H1 (cell line): Measurements from ENCODE around the gene HMGB4. TPM values are rescaled to one million over a fixed set of nuclear protein-coding genes. Genes with fewer than 3 reads are reported as not detected.

Source experiments
- CTCF ChIA-PET: fragments of 300-600 bp; sonication (Branson Sonifier 250); formaldehyde crosslinking; loops from one replicate; lab custom pipeline; 2021; ENCODE audit not compliant: partially characterized antibody; lab: Charles Lee
- POLR2A ChIA-PET: fragments of 300-600 bp; sonication (Branson Sonifier 250); formaldehyde crosslinking; loops from one replicate; lab custom pipeline; 2021; ENCODE audit warnings: inconsistent platforms; ENCODE audit not compliant: partially characterized antibody; lab: Charles Lee
- DNase-seq, 2 experiments: peaks; one replicate each; pipeline versions ENCODE4 v3.0.0 to v3.0.0-alpha.2; 2010 to 2022; ENCODE audit warnings: low spot score in 2 of 2, low read depth in 1 of 2, mixed read lengths in 1 of 2
- FAIRE-seq: peaks from 2 replicates; lab custom pipeline; 2011; peaks lifted over from hg19 to GRCh38; lab: Jason Lieb, UNC
- H2AFZ ChIP-seq: 2 replicates; pipeline ENCODE4 v1.8.1; 2012; ENCODE audit warnings: low read length, inconsistent platforms
- H2AK5ac ChIP-seq: 2 replicates; pipeline ENCODE4 v1.6.1; 2013; ENCODE audit warnings: low read depth, low read length
- H2BK120ac ChIP-seq: replicated peaks from 2 replicates; pipeline ENCODE3; 2013; ENCODE audit warnings: low read depth, low read length, inconsistent platforms
- H2BK12ac ChIP-seq: 2 replicates; pipeline ENCODE4 v1.6.1; 2013; ENCODE audit warnings: low read depth, low read length
- H2BK15ac ChIP-seq: 2 replicates; pipeline ENCODE4 v1.6.1; 2013; ENCODE audit warnings: low read length
- H2BK20ac ChIP-seq: 2 replicates; pipeline ENCODE4 v1.6.1; 2013; ENCODE audit warnings: low read length
- H2BK5ac ChIP-seq: 2 replicates; pipeline ENCODE4 v1.6.1; 2013; ENCODE audit warnings: low read depth, low read length
- H3K14ac ChIP-seq: 2 replicates; pipeline ENCODE4 v1.6.1; 2013; ENCODE audit warnings: inconsistent platforms; ENCODE audit not compliant: insufficient read length
- H3K18ac ChIP-seq: 2 replicates; pipeline ENCODE4 v1.6.1; 2013; ENCODE audit warnings: low read length; ENCODE audit errors: extremely low read depth
- H3K23ac ChIP-seq: 2 replicates; pipeline ENCODE4 v1.6.1; 2013; ENCODE audit warnings: inconsistent platforms; ENCODE audit not compliant: insufficient read length
- H3K23me2 ChIP-seq: 2 replicates; pipeline ENCODE4 v1.6.1; 2013; ENCODE audit warnings: low read depth, low read length
- H3K27ac ChIP-seq: 2 replicates; pipeline ENCODE4 v1.6.1; 2011; ENCODE audit warnings: low read depth, low read length, inconsistent platforms
- H3K27me3 ChIP-seq, 4 experiments: replicated peaks in 1 of 4; 1 replicate in 1 of 4; 2 replicates in 3 of 4; pipeline versions ENCODE4 v1.6.1 to v1.8.1; 2011 to 2013; ENCODE audit warnings: low read length in 3 of 4, mild to moderate bottlenecking in 3 of 4, inconsistent platforms in 2 of 4, mixed read lengths in 2 of 4, moderate library complexity in 1 of 4; ENCODE audit not compliant: control insufficient read depth in 3 of 4, insufficient read depth in 3 of 4; ENCODE audit errors: extremely low read depth in 1 of 4
- H3K36me3 ChIP-seq, 4 experiments: 2 replicates each; pipeline versions ENCODE4 v1.6.1 to v1.8.1; 2011 to 2013; ENCODE audit warnings: mild to moderate bottlenecking in 4 of 4, low read length in 3 of 4, moderate library complexity in 2 of 4, control low read depth in 1 of 4, inconsistent platforms in 1 of 4; ENCODE audit not compliant: insufficient read depth in 4 of 4, control insufficient read depth in 2 of 4
- H3K4ac ChIP-seq: replicated peaks from 2 replicates; pipeline ENCODE3; 2013; ENCODE audit warnings: low read length, low read depth, mixed read lengths, inconsistent platforms; ENCODE audit not compliant: insufficient read length
- H3K4me1 ChIP-seq, 4 experiments: replicated peaks in 1 of 4; 1 replicate in 1 of 4; 2 replicates in 3 of 4; pipeline versions ENCODE4 v1.6.1 to v1.8.1; 2011 to 2013; ENCODE audit warnings: low read length in 3 of 4, inconsistent platforms in 2 of 4, mixed read lengths in 1 of 4; ENCODE audit not compliant: insufficient read depth in 4 of 4, control insufficient read depth in 3 of 4
- H3K4me2 ChIP-seq, 2 experiments: 2 replicates each; pipeline versions ENCODE4 v1.6.1 to v1.8.1; 2011 to 2013; ENCODE audit warnings: low read depth in 2 of 2, low read length in 2 of 2, control low read depth in 1 of 2, inconsistent platforms in 1 of 2, mild to moderate bottlenecking in 1 of 2; ENCODE audit not compliant: insufficient read depth in 1 of 2
- H3K4me3 ChIP-seq, 4 experiments: fragments of 200-600, 300-600 bp in 1 of 4; sonication (generic), shearing (Covaris generic), sonication (Bioruptor Twin) in 1 of 4; 2 replicates each; pipeline versions ENCODE4 v1.5.1 to v1.8.1; 2011 to 2016; ENCODE audit warnings: low read length in 4 of 4, low read depth in 3 of 4, control low read depth in 2 of 4, inconsistent platforms in 2 of 4, mild to moderate bottlenecking in 2 of 4, mixed read lengths in 1 of 4, moderate library complexity in 1 of 4; ENCODE audit not compliant: insufficient read depth in 2 of 4; ENCODE audit errors: extremely low read depth in 1 of 4
- H3K56ac ChIP-seq: replicated peaks from 2 replicates; pipeline ENCODE3; 2013; ENCODE audit warnings: low read depth, mild to moderate bottlenecking, mixed read lengths, low read length, inconsistent platforms; ENCODE audit not compliant: insufficient read length
- H3K79me1 ChIP-seq: 2 replicates; pipeline ENCODE4 v1.6.1; 2013; ENCODE audit warnings: low read depth, low read length, control low read depth
- H3K79me2 ChIP-seq, 2 experiments: 2 replicates each; pipeline versions ENCODE4 v1.6.1 to v1.8.1; 2012 to 2013; ENCODE audit warnings: low read length in 2 of 2, mild to moderate bottlenecking in 2 of 2, inconsistent platforms in 1 of 2; ENCODE audit not compliant: insufficient read depth in 2 of 2, control insufficient read depth in 1 of 2
- H3K9ac ChIP-seq, 4 experiments: replicated peaks in 1 of 4; 1 replicate in 1 of 4; 2 replicates in 3 of 4; pipeline versions ENCODE4 v1.6.1 to v1.8.1; 2011 to 2013; ENCODE audit warnings: low read depth in 3 of 4, low read length in 3 of 4, control low read depth in 2 of 4, mild to moderate bottlenecking in 2 of 4, moderate library complexity in 2 of 4, inconsistent platforms in 1 of 4; ENCODE audit errors: extremely low read depth in 1 of 4
- H3K9me3 ChIP-seq, 2 experiments: 2 replicates each; pipeline versions ENCODE4 v1.6.1 to v1.8.1; 2012 to 2013; ENCODE audit warnings: mild to moderate bottlenecking in 2 of 2, moderate library complexity in 2 of 2, control low read depth in 1 of 2, inconsistent platforms in 1 of 2, low read depth in 1 of 2, low read length in 1 of 2, mixed read lengths in 1 of 2; ENCODE audit not compliant: insufficient read depth in 2 of 2
- H4K20me1 ChIP-seq, 2 experiments: replicated peaks in 1 of 2; 2 replicates each; pipeline versions ENCODE3 to v1.8.1; 2011 to 2013; ENCODE audit warnings: inconsistent platforms in 2 of 2, low read length in 2 of 2, mild to moderate bottlenecking in 1 of 2; ENCODE audit not compliant: insufficient read depth in 2 of 2, control insufficient read depth in 1 of 2
- H4K5ac ChIP-seq: 2 replicates; pipeline ENCODE4 v1.6.1; 2013; ENCODE audit warnings: low read length, low read depth, mixed read lengths, inconsistent platforms; ENCODE audit not compliant: insufficient read length
- H4K8ac ChIP-seq: 2 replicates; pipeline ENCODE4 v1.8.0; 2013; ENCODE audit warnings: mild to moderate bottlenecking, moderate library complexity, low read length, inconsistent platforms; ENCODE audit not compliant: insufficient read depth; ENCODE audit errors: extremely low read depth
- H4K91ac ChIP-seq: replicated peaks from 2 replicates; pipeline ENCODE3; 2013; ENCODE audit warnings: low read length, mixed read lengths, inconsistent platforms; ENCODE audit not compliant: insufficient read length
- BACH1 ChIP-seq: IDR thresholded peaks from 2 replicates; pipeline ENCODE4 v1.6.1; 2012; ENCODE audit warnings: low read length, improper control_type of control experiment
- CBX8 ChIP-seq: fragments of 300-800, 300-1000 bp; sonication (generic); IDR thresholded peaks from 2 replicates; pipeline ENCODE4 v1.7.1; 2016; ENCODE audit warnings: low read depth, low read length, borderline replicate concordance
- CHD1 ChIP-seq: IDR thresholded peaks from 2 replicates; pipeline ENCODE4 v1.6.1; 2012; ENCODE audit warnings: low read depth, low read length, improper control_type of control experiment
- HDAC6 ChIP-seq: IDR thresholded peaks from one replicate; pipeline ENCODE4 v1.7.1; 2012; ENCODE audit warnings: low read depth, mild to moderate bottlenecking, inconsistent platforms, low read length, moderate library complexity
- JUND ChIP-seq: IDR thresholded peaks from 2 replicates; pipeline ENCODE4 v1.6.1; 2011; ENCODE audit warnings: mild to moderate bottlenecking, improper control_type of control experiment, low read length
- KDM1A ChIP-seq: fragments of 200-600, 300-600 bp; sonication (generic); IDR thresholded peaks from 2 replicates; pipeline ENCODE4 v1.7.1; 2016; ENCODE audit warnings: mild to moderate bottlenecking, low read length, borderline replicate concordance
- KDM4A ChIP-seq: IDR thresholded peaks from one replicate; pipeline ENCODE4 v1.7.1; 2012; ENCODE audit warnings: low read depth, mild to moderate bottlenecking, moderate library complexity, low read length, inconsistent platforms; ENCODE audit not compliant: severe bottlenecking
- POLR2A ChIP-seq, 2 experiments: IDR thresholded peaks; 1 replicate in 1 of 2; 2 replicates in 1 of 2; pipeline ENCODE4 v1.6.1; 2011; ENCODE audit warnings: low read depth in 2 of 2, low read length in 2 of 2, mild to moderate bottlenecking in 2 of 2; ENCODE audit errors: control extremely low read depth in 1 of 2
- SIRT6 ChIP-seq: IDR thresholded peaks from one replicate; pipeline ENCODE4 v1.7.1; 2012; ENCODE audit warnings: low read length, inconsistent platforms
- WGBS, 2 experiments: shearing (Covaris generic) in 1 of 2; methylation state at CpG; one replicate each; pipeline versions ENCODE4 v1.1.6 to v1.1.7; 2013 to 2015; ENCODE audit warnings: low lambda C conversion rate in 2 of 2, mixed read lengths in 2 of 2, inconsistent platforms in 1 of 2, low coverage in 1 of 2, missing lambda C conversion rate in 1 of 2; ENCODE audit not compliant: insufficient replicate concordance in 2 of 2, insufficient coverage in 1 of 2, insufficient read length in 1 of 2; ENCODE audit errors: extremely low coverage in 1 of 2, missing lambda C conversion rate in 1 of 2; 5-methylcytosine and 5-hydroxymethylcytosine counted together
- polyA plus RNA-seq, 7 experiments: library from polyadenylated mRNA; depleted of rRNA in 3 of 7; stranded (reverse) in 5 of 7; unstranded in 2 of 7; fragments of >200 nt in 5 of 7; fragments of 200-250 nt in 2 of 7; gene quantifications; 1 replicate in 5 of 7; 2 replicates in 1 of 7; 4 replicates in 1 of 7; pipeline versions ENCODE4 v1.2.1 to v1.2.3, GENCODE V29; 2011 to 2013; ENCODE audit warnings: missing spikeins in 2 of 7, mixed read lengths in 2 of 7
- total RNA-seq: library from RNA; stranded (reverse); fragmentation: NEBNext Ultra II Directional; extraction: Animal tissue kit (Norgen Biotek cat#: 25700); gene quantifications from 2 replicates; pipeline ENCODE4 v1.2.1, GENCODE V29; 2021

HMGB4 gene
- total and polyA plus RNA-seq, 2 of the 8 experiments (the other 6 are each of a cell fraction or from before 2014, with no cell fraction given) = not detected

- Histone ChIP-seq H3K36me3 (no peaks in the 10 kb centered on the region), H2BK20ac (no peak overlapping the region), H3K56ac (no peak overlapping the region), H3K14ac (no peak overlapping the region), H3K79me2 (no peaks in the 10 kb centered on the region), H2BK12ac (no peak overlapping the region), H3K23ac (no peak overlapping the region), H2AK5ac (no peak overlapping the region), H3K27me3 (no peaks in the 10 kb centered on the region), H3K18ac (no peak overlapping the region), H4K91ac (no peak overlapping the region), H2BK120ac (no peak overlapping the region), H3K9me3 (no peaks in the 10 kb centered on the region), H3K4me1 (peaks cover 4 to 24% (median 10%) of the 10 kb centered on the region in 4 experiments; a peak in 6 of 7 replicates), H2AFZ (no peak overlapping the region), H3K23me2 (no peaks in the 10 kb centered on the region), H4K5ac (no peak overlapping the region), H2BK15ac (no peak overlapping the region), H3K4me2 (no peak overlapping the region), H3K4ac (no peak overlapping the region), H3K27ac (no peak overlapping the region), H4K20me1 (peaks cover 1 to 2% of the 10 kb centered on the region in 2 experiments), H3K9ac (no peak overlapping the region), H2BK5ac (no peak overlapping the region), H3K79me1 (no peaks in the 10 kb centered on the region), H3K4me3 (no peak overlapping the region), H4K8ac (no peak overlapping the region)
- FAIRE-seq (no peak), DNase-seq (no peak)
- 87% methylated on average over 5 of the region's 5 CpGs; no CpG with 5 or more reads in 1 of the 2 experiments for WGBS, 2 experiments
- ChIA-PET POLR2A (interaction anchor here (1.1 to 1.4 kb wide), 3 partner anchors 10 to 313 kb away, joined by 3 read pairs; no protein-coding TSS in a partner anchor), CTCF (interaction anchor here (0.9 to 2.0 kb wide), 5 partner anchors 9 to 259 kb away, joined by 3 to 7 read pairs (median 5); no protein-coding TSS in a partner anchor)
- TF ChIP-seq JUND (no peak), CHD1 (no peak), SIRT6 (no peak), CBX8 (no peak), POLR2A (IDR thresholded peaks at IDR 0.05; ENCODE audit: control extremely low read depth in 1 of 2, low read depth in 2 of 2, low read length in 2 of 2) (no peak), BACH1 (no peak), KDM4A (no peak), HDAC6 (no peak), KDM1A (no peak)
These were observed 9.8 kb upstream of the HMGB4 start for GRCh38 chr1:33854091-33854490.
